ENCODE data around the gene F3. TPM values are rescaled to one million over a fixed set of nuclear protein-coding genes. Genes with fewer than 3 reads are reported as not detected.

The F3 gene
- total and polyA plus RNA-seq, 9 of the 15 experiments (the other 6 are each of a cell fraction or from before 2014, with no cell fraction given), result 0.24 to 0.28 TPM; not detected in 7

DNA sequence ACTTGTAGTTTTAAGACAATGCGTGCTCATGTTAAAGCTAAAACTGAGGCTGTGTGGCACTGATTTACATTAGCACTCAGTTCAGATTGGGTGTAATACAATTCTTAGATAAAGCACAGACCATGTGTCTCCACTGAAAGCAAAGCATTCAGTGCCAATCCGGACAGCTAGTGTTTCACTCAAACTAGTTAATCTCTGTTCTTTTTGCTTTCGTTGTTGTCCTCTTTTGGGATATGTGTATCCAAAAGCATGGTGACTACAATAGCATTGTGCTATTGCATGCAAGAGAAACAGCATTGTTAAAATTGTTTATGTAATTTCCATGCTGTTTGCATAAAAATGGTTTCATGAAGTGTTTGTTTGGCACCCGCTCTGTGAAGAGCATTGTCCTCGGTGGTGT, 54.6 kb downstream of the F3 start:
- Histone ChIP-seq H3K4me2 (ENCODE audit: insufficient read depth, low read length) (no peak overlapping the region), H3K9me3 (replicated peaks; ENCODE audit: control insufficient read depth, insufficient read depth, low read depth, low read length) (no peaks in the 10 kb centered on the region), H4K20me1 (replicated peaks; ENCODE audit: control insufficient read depth, insufficient read depth, low read length) (no peaks in the 10 kb centered on the region), H3K4me1 (replicated peaks in 1 of 2; ENCODE audit: control insufficient read depth in 2 of 2, insufficient read depth in 2 of 2, low read length in 2 of 2) (no peaks in the 10 kb centered on the region), H3K27me3 (ENCODE audit: control insufficient read depth in 2 of 2, insufficient read depth in 2 of 2, low read length in 2 of 2) (no peaks in the 10 kb centered on the region), H3K79me2 (ENCODE audit: control insufficient read depth, insufficient read depth, low read length) (no peaks in the 10 kb centered on the region), H2AFZ (ENCODE audit: low read depth, low read length) (no peak overlapping the region), H3K4me3 (no peak overlapping the region), H3K9ac (ENCODE audit: insufficient read depth in 1 of 2, low read depth in 2 of 2, low read length in 2 of 2) (no peak overlapping the region), H3K9me1 (ENCODE audit: control insufficient read depth, insufficient read depth, low read length) (no peaks in the 10 kb centered on the region), H3K36me3 (ENCODE audit: control insufficient read depth, insufficient read depth, low read length) (no peaks in the 10 kb centered on the region), H3K27ac (ENCODE audit: extremely low read depth, low read depth, low read length) (no peak overlapping the region)
- 61% methylated on average over 5 of the region's 5 CpGs for WGBS (ENCODE audit: insufficient coverage, low coverage, missing lambda C conversion rate)
- no TSS peak for BruUV-seq (replicated peaks)
- in situ Hi-C loops (cut with MboI), result no loop called here
- DNase-seq (ENCODE audit: extremely low read depth in 1 of 4, low spot score in 3 of 4), result no peak
- no peak for ATAC-seq
- FAIRE-seq, result no peak
- no peak for TF ChIP-seq MCM3 (IDR thresholded peaks at IDR 0.05)
- TF ChIP-seq DPF2 (IDR thresholded peaks at IDR 0.05), result no peak
- TF ChIP-seq ZFP30 (CRISPR knock-in tag; IDR thresholded peaks at IDR 0.05; ENCODE audit: borderline replicate concordance), result no peak
- no peak for TF ChIP-seq SMAD1 (IDR thresholded peaks at IDR 0.05; ENCODE audit: low read depth, low read length, partially characterized antibody)
- TF ChIP-seq ZNF197 (CRISPR knock-in tag; IDR thresholded peaks at IDR 0.05; ENCODE audit: low read depth), result no peak
- TF ChIP-seq BDP1 (IDR thresholded peaks at IDR 0.05; ENCODE audit: insufficient read depth, insufficient read length), result no peak
- no peak for TF ChIP-seq PHF8 (IDR thresholded peaks at IDR 0.05; ENCODE audit: borderline replicate concordance, low read length)
- no peak for TF ChIP-seq STAT5A (IDR thresholded peaks at IDR 0.05; ENCODE audit: borderline replicate concordance, low read length)
- no peak for TF ChIP-seq YBX1 (IDR thresholded peaks at IDR 0.05)
- no peak for TF ChIP-seq NFXL1 (CRISPR knock-in tag; IDR thresholded peaks at IDR 0.05)
- no peak for TF ChIP-seq NFATC3 (IDR thresholded peaks at IDR 0.05)
- no peak for TF ChIP-seq HEY1 (CRISPR knock-in tag; IDR thresholded peaks at IDR 0.05; ENCODE audit: borderline replicate concordance)
- POLR2A ChIA-PET, result no interaction called here
- intact Hi-C loops (cut with micrococcal nuclease), result no loop called here
- CTCF ChIA-PET (ENCODE audit: low intra/inter-chr PET ratio), result no interaction called here

All from K562 (cell line).